ENCODE measurements around the gene FCMR.

- TF ChIP-seq CTCF (IDR thresholded peaks at IDR 0.05) (no peak), POLR2A (IDR thresholded peaks at IDR 0.05) (no peak)
Observed at GRCh38 chr1:206970446-206970845, 48.7 kb upstream of the FCMR start, which contains the start of gene FCAMR.

All from uterus (tissue), 2 donors.